KMS-11 (cell line): ENCODE measurements around the gene SLC43A3.

ENCODE experiments used
- H2AFZ ChIP-seq: fragments of 200-600 bp; sonication (generic); 2 replicates; pipeline ENCODE4 v1.6.1; 2016; ENCODE audit warnings: antibody characterized with exemption, mixed run types, low read depth
- H3K27ac ChIP-seq: fragments of 200-600 bp; sonication (generic); 2 replicates; pipeline ENCODE4 v1.6.1; 2016; ENCODE audit warnings: mild to moderate bottlenecking, mixed run types
- H3K27me3 ChIP-seq: fragments of 200-600 bp; sonication (generic); 2 replicates; pipeline ENCODE4 v1.6.1; 2017; ENCODE audit warnings: mild to moderate bottlenecking, low read depth, mixed run types, moderate library complexity; ENCODE audit not compliant: insufficient read depth
- H3K36me3 ChIP-seq: fragments of 200-600 bp; sonication (generic); 2 replicates; pipeline ENCODE4 v1.6.1; 2017; ENCODE audit warnings: mild to moderate bottlenecking, mixed run types; ENCODE audit not compliant: insufficient read depth
- H3K4me1 ChIP-seq: fragments of 200-600 bp; sonication (generic); 2 replicates; pipeline ENCODE4 v1.6.1; 2016; ENCODE audit warnings: mild to moderate bottlenecking, low read depth, mixed run types; ENCODE audit not compliant: poor library complexity, severe bottlenecking
- H3K4me2 ChIP-seq: fragments of 200-600 bp; sonication (generic); 2 replicates; pipeline ENCODE4 v1.7.0; 2016; ENCODE audit warnings: mild to moderate bottlenecking, mixed run types
- H3K4me3 ChIP-seq: fragments of 200-600 bp; sonication (generic); IDR thresholded peaks from 2 replicates; pipeline ENCODE4 v1.6.1; 2017; ENCODE audit warnings: low read depth, low read length, mixed read lengths; ENCODE audit not compliant: insufficient read depth
- H3K79me2 ChIP-seq: fragments of 200-600 bp; sonication (generic); 2 replicates; pipeline ENCODE4 v1.6.1; 2016; ENCODE audit warnings: low read depth, mixed run types; ENCODE audit not compliant: insufficient read depth
- H3K9ac ChIP-seq: fragments of 200-600 bp; sonication (generic); 2 replicates; pipeline ENCODE4 v1.6.1; 2016; ENCODE audit warnings: mild to moderate bottlenecking, mixed run types
- H4K20me1 ChIP-seq: fragments of 200-600 bp; sonication (generic); 2 replicates; pipeline ENCODE4 v1.6.1; 2016; ENCODE audit warnings: mild to moderate bottlenecking, mixed run types; ENCODE audit not compliant: insufficient read depth
- CTCF ChIP-seq: fragments of 200-600 bp; sonication (generic); conservative IDR thresholded peaks from 2 replicates; pipeline ENCODE4 v1.6.1; 2017; ENCODE audit warnings: low read depth, mild to moderate bottlenecking, antibody characterized with exemption, low read length, moderate library complexity, mixed read lengths

Gene SLC43A3

GRCh38 chr11:57421805-57422204 lies 5.1 kb downstream of the SLC43A3 start:
- H3K36me3 ChIP-seq, result no peaks in the 10 kb centered on the region
- H3K4me3 ChIP-seq, result no peak overlapping the region
- H3K27me3 ChIP-seq, result no peaks in the 10 kb centered on the region
- no peak overlapping the region for H3K9ac ChIP-seq
- H3K4me2 ChIP-seq, result no peak overlapping the region
- H4K20me1 ChIP-seq, result no peaks in the 10 kb centered on the region
- H3K27ac ChIP-seq, result no peak overlapping the region
- TF ChIP-seq CTCF, result no peak
- H3K79me2 ChIP-seq, result no peaks in the 10 kb centered on the region
- H3K4me1 ChIP-seq, result no peaks in the 10 kb centered on the region
- H2AFZ ChIP-seq, result no peak overlapping the region

GRCh38 chr11:57421066-57421465 lies 5.9 kb downstream of the SLC43A3 start:
- Histone ChIP-seq H3K36me3 (no peaks in the 10 kb centered on the region), H4K20me1 (no peaks in the 10 kb centered on the region), H3K27ac (no peak overlapping the region), H3K4me2 (no peak overlapping the region), H3K4me1 (no peaks in the 10 kb centered on the region), H3K9ac (no peak overlapping the region), H3K27me3 (no peaks in the 10 kb centered on the region), H3K4me3 (no peak overlapping the region), H2AFZ (no peak overlapping the region), H3K79me2 (no peaks in the 10 kb centered on the region)
- TF ChIP-seq CTCF, result no peak

GRCh38 chr11:57419146-57419545 lies 7.8 kb downstream of the SLC43A3 start:
- H4K20me1 ChIP-seq, result no peaks in the 10 kb centered on the region

GRCh38 chr11:57418131-57418530 lies 8.8 kb downstream of the SLC43A3 start:
- H3K27ac ChIP-seq, result no peak overlapping the region
- H2AFZ ChIP-seq, result no peak overlapping the region
- H3K79me2 ChIP-seq, result no peaks in the 10 kb centered on the region
- no peaks in the 10 kb centered on the region for H3K36me3 ChIP-seq
- no peaks in the 10 kb centered on the region for H3K27me3 ChIP-seq
- no peak overlapping the region for H3K4me2 ChIP-seq
- no peak for TF ChIP-seq CTCF
- no peak overlapping the region for H3K4me3 ChIP-seq
- H3K4me1 ChIP-seq, result no peaks in the 10 kb centered on the region
- no peaks in the 10 kb centered on the region for H4K20me1 ChIP-seq
- no peak overlapping the region for H3K9ac ChIP-seq

More at GRCh38 chr11:57419146-57419545, 7.8 kb downstream of the SLC43A3 start:
- no peak overlapping the region for H2AFZ ChIP-seq
- no peaks in the 10 kb centered on the region for H3K4me1 ChIP-seq
- H3K9ac ChIP-seq, result no peak overlapping the region
- H3K27ac ChIP-seq, result no peak overlapping the region
- H3K4me3 ChIP-seq, result no peak overlapping the region
- H3K4me2 ChIP-seq, result no peak overlapping the region
- no peaks in the 10 kb centered on the region for H3K27me3 ChIP-seq
- H3K79me2 ChIP-seq, result no peaks in the 10 kb centered on the region
- no peak for TF ChIP-seq CTCF
- H3K36me3 ChIP-seq, result no peaks in the 10 kb centered on the region
